A204.1 (cell line): Measurements from ENCODE around the gene NEK10.
"Not testable (repeated sequence)": the region's sequence is repeated elsewhere in the genome, so short reads cannot be mapped to it uniquely, and the experiment has no call there.

Source experiments
- FAIRE-seq: peaks from 2 replicates; lab custom pipeline; 2012; peaks lifted over from hg19 to GRCh38; lab: Jason Lieb, UNC

The NEK10 gene

GRCh38 chr3:27315003-27315402, 54.2 kb downstream of the NEK10 start:
- FAIRE-seq, result no peak

GRCh38 chr3:27312044-27312668, 57.0 kb downstream of the NEK10 start:
- FAIRE-seq, result peak; percentile 89

- no peak for FAIRE-seq
These were observed 57.8 kb downstream of the NEK10 start for GRCh38 chr3:27311400-27311799.

- FAIRE-seq, result no peak
These were observed 58.5 kb downstream of the NEK10 start for GRCh38 chr3:27310688-27311087.

- FAIRE-seq, result peak; percentile 62
These were observed 61.6 kb downstream of the NEK10 start for GRCh38 chr3:27307566-27307965.

GRCh38 chr3:27302891-27303290, 66.3 kb downstream of the NEK10 start:
- no peak for FAIRE-seq

- FAIRE-seq, result not testable (repeated sequence)
These were observed 70.2 kb downstream of the NEK10 start for GRCh38 chr3:27298981-27299380.

- FAIRE-seq, result no peak
These were observed 75.2 kb downstream of the NEK10 start for GRCh38 chr3:27293939-27294338.

GRCh38 chr3:27290760-27291159, 78.4 kb downstream of the NEK10 start:
- no peak for FAIRE-seq

GRCh38 chr3:27289769-27290413, 79.3 kb downstream of the NEK10 start:
- FAIRE-seq, result no peak

- no peak for FAIRE-seq
These were observed 82.1 kb downstream of the NEK10 start for GRCh38 chr3:27287052-27287451.

GRCh38 chr3:27286467-27286866, 82.7 kb downstream of the NEK10 start:
- FAIRE-seq, result not testable (repeated sequence)

- FAIRE-seq, result no peak
These were observed 83.5 kb downstream of the NEK10 start for GRCh38 chr3:27285668-27286067.

- FAIRE-seq, result no peak
These were observed 87.5 kb downstream of the NEK10 start for GRCh38 chr3:27281671-27282150.

GRCh38 chr3:27279123-27279522, 90.1 kb downstream of the NEK10 start:
- FAIRE-seq, result no peak

GRCh38 chr3:27278383-27279055, 90.7 kb downstream of the NEK10 start:
- FAIRE-seq, result no peak

- no peak for FAIRE-seq
These were observed 93.7 kb downstream of the NEK10 start for GRCh38 chr3:27275441-27275990.

- FAIRE-seq, result no peak
These were observed 97.3 kb downstream of the NEK10 start for GRCh38 chr3:27271890-27272289.

GRCh38 chr3:27254896-27255295, 114.3 kb downstream of the NEK10 start:
- no peak for FAIRE-seq

- no peak for FAIRE-seq
These were observed 115.4 kb downstream of the NEK10 start for GRCh38 chr3:27253831-27254230.

- no peak for FAIRE-seq
These were observed 115.8 kb downstream of the NEK10 start for GRCh38 chr3:27253391-27253790.

- FAIRE-seq, result no peak
These were observed 116.5 kb downstream of the NEK10 start for GRCh38 chr3:27252646-27253045.

- no peak for FAIRE-seq
These were observed 124.8 kb downstream of the NEK10 start for GRCh38 chr3:27244374-27244773.
